ENCODE measurements around the gene CLCNKB.

- TF ChIP-seq POLR2A (IDR thresholded peaks at IDR 0.05) (no peak), CTCF (IDR thresholded peaks at IDR 0.05 in 4 of 5, conservative IDR thresholded peaks at IDR 0.05 in 1 of 5) (no peak)
These were observed 45.4 kb downstream of the CLCNKB start for GRCh38 chr1:16088996-16089395.

Measured in gastrocnemius medialis (tissue), 4 donors.